ENCODE measurements around the gene SMAD5. TPM values are rescaled to one million over a fixed set of nuclear protein-coding genes. Genes with fewer than 3 reads are reported as not detected.

The SMAD5 gene
- total and polyA plus RNA-seq, 3 donors from 2014 or later: 25.4 to 36.0 (median 29.1) TPM

DNA sequence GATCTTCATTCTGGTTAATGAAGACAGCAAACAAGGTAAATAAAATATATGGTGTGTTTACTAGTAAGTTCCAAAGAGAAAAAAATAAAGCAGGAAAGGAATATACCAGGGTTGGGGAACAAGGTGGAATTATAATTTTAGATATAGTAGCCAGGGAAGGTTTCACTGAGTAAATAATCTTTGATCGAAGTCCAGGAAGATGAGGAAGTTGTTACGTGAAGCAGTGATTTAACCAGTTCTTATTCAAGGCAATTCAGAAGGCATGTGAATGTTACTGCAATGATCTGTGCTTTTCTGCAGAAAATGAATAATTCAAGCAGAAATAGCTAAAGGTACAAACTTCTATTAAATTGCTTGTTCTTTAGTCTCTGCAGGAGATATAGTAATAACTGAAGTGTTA, 54.2 kb downstream of the SMAD5 start:
- intact Hi-C loops (cut with DNase I; ENCODE audit: low total_unique reads): no loop called here
- H3K36me3 ChIP-seq (ENCODE audit: low read depth, missing control alignments): no peaks in the 10 kb centered on the region
- H3K4me3 ChIP-seq: no peak overlapping the region
- TF ChIP-seq, protein P1, sequence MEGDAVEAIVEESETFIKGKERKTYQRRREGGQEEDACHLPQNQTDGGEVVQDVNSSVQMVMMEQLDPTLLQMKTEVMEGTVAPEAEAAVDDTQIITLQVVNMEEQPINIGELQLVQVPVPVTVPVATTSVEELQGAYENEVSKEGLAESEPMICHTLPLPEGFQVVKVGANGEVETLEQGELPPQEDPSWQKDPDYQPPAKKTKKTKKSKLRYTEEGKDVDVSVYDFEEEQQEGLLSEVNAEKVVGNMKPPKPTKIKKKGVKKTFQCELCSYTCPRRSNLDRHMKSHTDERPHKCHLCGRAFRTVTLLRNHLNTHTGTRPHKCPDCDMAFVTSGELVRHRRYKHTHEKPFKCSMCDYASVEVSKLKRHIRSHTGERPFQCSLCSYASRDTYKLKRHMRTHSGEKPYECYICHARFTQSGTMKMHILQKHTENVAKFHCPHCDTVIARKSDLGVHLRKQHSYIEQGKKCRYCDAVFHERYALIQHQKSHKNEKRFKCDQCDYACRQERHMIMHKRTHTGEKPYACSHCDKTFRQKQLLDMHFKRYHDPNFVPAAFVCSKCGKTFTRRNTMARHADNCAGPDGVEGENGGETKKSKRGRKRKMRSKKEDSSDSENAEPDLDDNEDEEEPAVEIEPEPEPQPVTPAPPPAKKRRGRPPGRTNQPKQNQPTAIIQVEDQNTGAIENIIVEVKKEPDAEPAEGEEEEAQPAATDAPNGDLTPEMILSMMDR (IDR thresholded peaks at IDR 0.05): no peak
- no peak for TF ChIP-seq POLR2A (IDR thresholded peaks at IDR 0.05)
- no peaks in the 10 kb centered on the region for H3K9me3 ChIP-seq
- no peak overlapping the region for H3K27ac ChIP-seq
- WGBS, 2 donors: 85 to 86% methylated on average over 2 of the region's 2 CpGs
- H3K27me3 ChIP-seq: no peaks in the 10 kb centered on the region
- peaks cover under 1% of the 10 kb centered on the region for H3K4me1 ChIP-seq
- no peak for DNase-seq

DNA sequence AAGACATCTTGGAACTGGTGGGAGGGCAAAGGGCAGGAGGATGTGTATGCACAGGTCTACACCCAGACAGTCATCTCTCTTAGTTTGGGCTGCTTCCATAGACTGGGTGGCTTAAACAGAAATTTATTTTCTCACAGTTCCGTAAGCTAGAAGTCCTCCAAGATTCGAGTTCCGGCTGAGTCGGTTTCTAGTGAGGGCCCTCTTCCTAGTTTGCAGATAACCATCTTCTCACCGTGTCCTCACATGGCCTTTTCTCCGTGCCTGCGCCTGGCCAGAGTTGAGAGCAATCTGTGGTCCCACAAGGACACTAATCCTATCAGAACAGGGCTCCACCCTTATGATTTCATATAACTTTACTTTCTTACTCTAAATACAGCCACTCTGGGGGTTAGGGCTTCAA, 56.2 kb downstream of the SMAD5 start:
- intact Hi-C loops (cut with DNase I; ENCODE audit: low total_unique reads): no loop called here
- WGBS, 2 donors: 85 to 91% methylated on average over 7 of the region's 7 CpGs
- no peaks in the 10 kb centered on the region for H3K9me3 ChIP-seq
- no peak overlapping the region for H3K4me3 ChIP-seq
- no peak for DNase-seq
- H3K4me1 ChIP-seq: peaks cover 12% of the 10 kb centered on the region
- H3K27me3 ChIP-seq: no peaks in the 10 kb centered on the region
- no peak overlapping the region for H3K27ac ChIP-seq
- TF ChIP-seq POLR2A (IDR thresholded peaks at IDR 0.05): no peak
- TF ChIP-seq, protein P1 (IDR thresholded peaks at IDR 0.05): no peak
- no peaks in the 10 kb centered on the region for H3K36me3 ChIP-seq (ENCODE audit: low read depth, missing control alignments)

DNA sequence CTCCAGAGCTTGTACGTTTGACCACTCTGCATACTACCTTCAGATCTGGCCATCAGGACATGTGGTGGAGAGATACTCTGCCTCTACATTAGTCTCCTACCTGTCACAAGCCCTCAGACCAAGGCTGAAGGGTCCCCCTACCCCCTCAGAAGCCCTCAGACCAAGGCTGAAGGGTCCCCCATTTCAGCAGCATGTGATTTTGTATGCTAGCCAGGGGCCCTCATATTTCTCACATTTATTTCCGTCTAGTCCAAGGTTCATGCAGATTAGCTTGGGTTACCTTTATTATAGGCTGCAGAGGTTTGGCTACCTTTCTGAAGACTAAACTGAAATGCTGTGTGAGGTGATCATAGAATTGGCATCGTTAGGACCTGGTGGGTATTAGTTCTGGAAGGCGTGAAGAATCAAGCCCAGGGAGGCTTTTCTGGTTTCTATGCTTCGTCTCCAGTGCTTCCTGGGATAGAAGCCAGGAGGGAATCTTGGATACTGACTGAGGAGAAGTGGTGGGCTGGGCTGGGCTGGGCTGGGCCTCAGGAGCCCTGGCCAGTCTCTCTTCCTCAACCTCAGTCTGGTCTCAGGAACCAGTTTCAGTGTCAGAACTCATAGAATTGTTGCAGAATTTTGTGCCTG, 57.6 kb downstream of the SMAD5 start:
- Histone ChIP-seq H3K27ac (no peak overlapping the region), H3K4me1 (peaks cover 12% of the 10 kb centered on the region), H3K27me3 (no peaks in the 10 kb centered on the region), H3K4me3 (no peak overlapping the region), H3K36me3 (ENCODE audit: low read depth, missing control alignments) (no peaks in the 10 kb centered on the region), H3K9me3 (no peaks in the 10 kb centered on the region)
- DNase-seq: no peak
- TF ChIP-seq, protein P1 (IDR thresholded peaks at IDR 0.05): no peak
- no peak for TF ChIP-seq POLR2A (IDR thresholded peaks at IDR 0.05)
- WGBS, 2 donors: 52 to 62% methylated on average over 5 of the region's 5 CpGs
- intact Hi-C loops (cut with DNase I; ENCODE audit: low total_unique reads): no loop called here

DNA sequence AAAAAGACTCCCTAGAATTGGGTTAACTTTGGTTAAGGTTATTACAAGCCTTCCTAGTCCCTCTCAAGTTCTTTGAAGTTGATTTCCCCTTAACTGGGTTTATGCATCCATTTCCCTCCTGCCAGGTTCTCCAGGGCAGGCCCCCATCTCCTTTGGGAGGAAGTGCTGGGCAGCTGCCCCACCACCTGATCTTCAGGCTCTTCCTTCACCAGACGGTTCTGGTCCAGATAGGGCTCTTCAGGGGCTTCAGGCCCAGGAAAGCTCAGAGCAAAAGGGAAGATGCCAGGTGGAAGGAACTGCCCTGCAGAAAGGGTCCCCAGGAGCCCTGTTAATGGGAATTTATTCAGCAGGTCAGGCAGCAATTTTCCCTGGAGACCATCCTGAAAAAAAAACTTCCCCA, 58.3 kb downstream of the SMAD5 start:
- DNase-seq: no peak
- H3K4me3 ChIP-seq: no peak overlapping the region
- H3K36me3 ChIP-seq (ENCODE audit: low read depth, missing control alignments): no peaks in the 10 kb centered on the region
- no peak overlapping the region for H3K27ac ChIP-seq
- no peaks in the 10 kb centered on the region for H3K27me3 ChIP-seq
- 11% methylated on average over 1 of the region's 1 CpG; no CpG with 5 or more reads in 1 of the 2 donors for WGBS, 2 donors
- peaks cover 12% of the 10 kb centered on the region for H3K4me1 ChIP-seq
- TF ChIP-seq, protein P1 (IDR thresholded peaks at IDR 0.05): no peak
- no peak for TF ChIP-seq POLR2A (IDR thresholded peaks at IDR 0.05)
- intact Hi-C loops (cut with DNase I; ENCODE audit: low total_unique reads): no loop called here
- no peaks in the 10 kb centered on the region for H3K9me3 ChIP-seq
